HL-60 (cell line): ENCODE results near the gene OR52L1.

Source experiments
- DNase-seq, 2 experiments: peaks; one replicate each; pipeline ENCODE4 v3.0.0-alpha.2; 2010 to 2020; ENCODE audit warnings: low read depth in 1 of 2, low spot score in 1 of 2
- H3K27ac ChIP-seq: fragments of 250-450 bp; sonication (Bioruptor Pico); replicated peaks from 2 replicates; pipeline ENCODE4 v1.5.1; 2020; ENCODE audit warnings: mild to moderate bottlenecking, moderate library complexity
- H3K27me3 ChIP-seq: fragments of 250-450 bp; sonication (Bioruptor Pico); 2 replicates; pipeline ENCODE4 v1.5.1; 2021; ENCODE audit warnings: mild to moderate bottlenecking, moderate library complexity; ENCODE audit not compliant: insufficient read depth, poor library complexity, severe bottlenecking
- H3K4me3 ChIP-seq: replicated peaks from 2 replicates; pipeline ENCODE4 v1.5.1; 2011; ENCODE audit warnings: mild to moderate bottlenecking, control low read depth, low read length; ENCODE audit not compliant: insufficient read depth
- GABPA ChIP-seq: IDR thresholded peaks from 2 replicates; pipeline ENCODE4 v1.6.1; 2012; ENCODE audit warnings: low read depth
- POLR2AphosphoS5 ChIP-seq: IDR thresholded peaks from 2 replicates; pipeline ENCODE4 v1.6.1; 2012; ENCODE audit warnings: low read depth
- SPI1 ChIP-seq: IDR thresholded peaks from 2 replicates; pipeline ENCODE4 v1.6.1; 2012; ENCODE audit warnings: low read depth, mild to moderate bottlenecking, borderline replicate concordance
- TF ChIP-seq, protein P1 (sequence below): IDR thresholded peaks from 2 replicates; pipeline ENCODE4 v1.6.1; 2012; ENCODE audit warnings: low read depth; ENCODE audit not compliant: insufficient replicate concordance
- TF ChIP-seq, protein P2 (sequence below): IDR thresholded peaks from one replicate; pipeline ENCODE4 v1.5.1; 2011; ENCODE audit warnings: low read length, control low read depth, inconsistent platforms; ENCODE audit not compliant: insufficient read depth

The OR52L1 gene

DNA sequence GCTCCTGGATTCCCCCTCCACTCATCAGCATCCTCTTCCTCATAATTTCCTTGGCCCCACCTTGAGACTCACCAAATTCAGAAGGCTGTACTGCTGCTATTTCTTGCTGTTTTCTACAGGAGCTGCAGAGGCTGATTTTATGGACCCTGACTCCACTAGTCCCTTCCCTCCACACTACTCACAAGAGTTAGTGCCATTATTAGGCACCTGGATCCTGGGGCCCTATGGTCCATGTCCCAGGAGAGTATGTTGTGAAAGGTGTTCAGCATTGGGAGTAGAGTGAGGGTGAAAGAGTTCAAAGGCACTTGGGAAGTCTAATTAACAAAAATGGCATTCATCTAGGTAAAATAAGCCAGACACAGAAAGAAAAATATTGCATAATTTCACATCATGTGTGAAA, 20.1 kb upstream of the OR52L1 start, which contains the start of gene OR56A4:
OR56A4 (minus strand) TSS at position 101 of the 400 bp plus-strand sequence. CDS start 3,954 bp downstream, outside the sequence.
- no peak within 1 kb of the TSS for H3K4me3 ChIP-seq
- TF ChIP-seq, protein P1, sequence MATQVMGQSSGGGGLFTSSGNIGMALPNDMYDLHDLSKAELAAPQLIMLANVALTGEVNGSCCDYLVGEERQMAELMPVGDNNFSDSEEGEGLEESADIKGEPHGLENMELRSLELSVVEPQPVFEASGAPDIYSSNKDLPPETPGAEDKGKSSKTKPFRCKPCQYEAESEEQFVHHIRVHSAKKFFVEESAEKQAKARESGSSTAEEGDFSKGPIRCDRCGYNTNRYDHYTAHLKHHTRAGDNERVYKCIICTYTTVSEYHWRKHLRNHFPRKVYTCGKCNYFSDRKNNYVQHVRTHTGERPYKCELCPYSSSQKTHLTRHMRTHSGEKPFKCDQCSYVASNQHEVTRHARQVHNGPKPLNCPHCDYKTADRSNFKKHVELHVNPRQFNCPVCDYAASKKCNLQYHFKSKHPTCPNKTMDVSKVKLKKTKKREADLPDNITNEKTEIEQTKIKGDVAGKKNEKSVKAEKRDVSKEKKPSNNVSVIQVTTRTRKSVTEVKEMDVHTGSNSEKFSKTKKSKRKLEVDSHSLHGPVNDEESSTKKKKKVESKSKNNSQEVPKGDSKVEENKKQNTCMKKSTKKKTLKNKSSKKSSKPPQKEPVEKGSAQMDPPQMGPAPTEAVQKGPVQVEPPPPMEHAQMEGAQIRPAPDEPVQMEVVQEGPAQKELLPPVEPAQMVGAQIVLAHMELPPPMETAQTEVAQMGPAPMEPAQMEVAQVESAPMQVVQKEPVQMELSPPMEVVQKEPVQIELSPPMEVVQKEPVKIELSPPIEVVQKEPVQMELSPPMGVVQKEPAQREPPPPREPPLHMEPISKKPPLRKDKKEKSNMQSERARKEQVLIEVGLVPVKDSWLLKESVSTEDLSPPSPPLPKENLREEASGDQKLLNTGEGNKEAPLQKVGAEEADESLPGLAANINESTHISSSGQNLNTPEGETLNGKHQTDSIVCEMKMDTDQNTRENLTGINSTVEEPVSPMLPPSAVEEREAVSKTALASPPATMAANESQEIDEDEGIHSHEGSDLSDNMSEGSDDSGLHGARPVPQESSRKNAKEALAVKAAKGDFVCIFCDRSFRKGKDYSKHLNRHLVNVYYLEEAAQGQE: no peak
- TF ChIP-seq, protein P2, sequence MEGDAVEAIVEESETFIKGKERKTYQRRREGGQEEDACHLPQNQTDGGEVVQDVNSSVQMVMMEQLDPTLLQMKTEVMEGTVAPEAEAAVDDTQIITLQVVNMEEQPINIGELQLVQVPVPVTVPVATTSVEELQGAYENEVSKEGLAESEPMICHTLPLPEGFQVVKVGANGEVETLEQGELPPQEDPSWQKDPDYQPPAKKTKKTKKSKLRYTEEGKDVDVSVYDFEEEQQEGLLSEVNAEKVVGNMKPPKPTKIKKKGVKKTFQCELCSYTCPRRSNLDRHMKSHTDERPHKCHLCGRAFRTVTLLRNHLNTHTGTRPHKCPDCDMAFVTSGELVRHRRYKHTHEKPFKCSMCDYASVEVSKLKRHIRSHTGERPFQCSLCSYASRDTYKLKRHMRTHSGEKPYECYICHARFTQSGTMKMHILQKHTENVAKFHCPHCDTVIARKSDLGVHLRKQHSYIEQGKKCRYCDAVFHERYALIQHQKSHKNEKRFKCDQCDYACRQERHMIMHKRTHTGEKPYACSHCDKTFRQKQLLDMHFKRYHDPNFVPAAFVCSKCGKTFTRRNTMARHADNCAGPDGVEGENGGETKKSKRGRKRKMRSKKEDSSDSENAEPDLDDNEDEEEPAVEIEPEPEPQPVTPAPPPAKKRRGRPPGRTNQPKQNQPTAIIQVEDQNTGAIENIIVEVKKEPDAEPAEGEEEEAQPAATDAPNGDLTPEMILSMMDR: no peak
- no peak for TF ChIP-seq SPI1
- no peak for TF ChIP-seq POLR2AphosphoS5
- no peak for TF ChIP-seq GABPA
- no peak within 1 kb of the TSS for H3K27ac ChIP-seq
- no peaks in the 10 kb centered on the region for H3K27me3 ChIP-seq
- DNase-seq: no peak

DNA sequence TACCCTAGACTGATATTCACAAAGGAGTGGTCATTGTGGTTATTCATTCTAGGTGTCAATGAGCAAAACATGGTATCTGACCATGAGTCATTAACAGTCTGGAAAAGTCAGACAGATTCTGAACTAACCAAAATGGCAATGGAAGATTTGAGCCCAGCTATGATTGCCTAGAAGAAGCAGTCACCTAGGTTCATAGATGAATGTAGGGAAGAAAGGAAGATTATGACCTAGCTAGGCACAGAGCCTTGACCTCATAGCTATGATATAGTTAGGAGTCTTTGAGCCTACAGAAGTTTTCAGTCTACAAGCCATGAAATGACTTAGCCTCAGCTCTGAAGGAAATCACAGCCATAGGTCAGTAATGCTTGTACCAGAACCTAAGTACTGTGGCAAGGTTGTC, 19.6 kb upstream of the OR52L1 start:
- no peak overlapping the region for H3K4me3 ChIP-seq
- H3K27me3 ChIP-seq: no peaks in the 10 kb centered on the region
- TF ChIP-seq GABPA (no peak), SPI1 (no peak), POLR2AphosphoS5 (no peak)
- TF ChIP-seq, protein P1: no peak
- TF ChIP-seq, protein P2: no peak
- H3K27ac ChIP-seq: no peak overlapping the region
- DNase-seq: no peak

DNA sequence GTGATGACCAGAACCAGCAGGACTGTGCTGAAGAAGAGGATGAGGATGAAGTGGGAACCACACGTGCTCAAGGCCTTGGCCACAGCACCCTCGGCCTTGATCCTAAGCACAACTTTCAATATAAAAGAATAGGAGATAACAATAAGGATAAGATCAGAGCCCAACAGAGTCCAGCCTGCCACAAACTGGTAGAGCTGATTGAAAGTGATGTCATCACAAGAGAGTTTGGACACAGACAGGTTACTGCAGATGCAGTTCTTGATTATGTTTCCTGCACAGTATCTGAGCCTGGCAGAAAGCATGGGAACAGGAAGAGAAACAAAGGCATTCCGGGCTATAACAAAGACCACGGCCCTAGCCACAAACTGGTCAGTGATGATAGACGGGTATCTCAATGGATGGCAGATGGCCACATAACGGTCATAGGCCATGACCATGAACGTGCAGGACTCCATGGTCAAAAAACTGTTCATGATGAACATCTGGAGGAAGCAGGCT, 15.5 kb upstream of the OR52L1 start:
- Histone ChIP-seq H3K4me3 (no peak overlapping the region), H3K27me3 (peaks cover 4% of the 10 kb centered on the region), H3K27ac (no peak overlapping the region)
- no peak for DNase-seq
- TF ChIP-seq, protein P2: no peak
- TF ChIP-seq POLR2AphosphoS5 (no peak), SPI1 (no peak), GABPA (no peak)
- TF ChIP-seq, protein P1: no peak
